Measurements from ENCODE around the gene ADAM11.
"Not testable (repeated sequence)": the region's sequence is repeated elsewhere in the genome, so short reads cannot be mapped to it uniquely, and the experiment has no call there.

Gene ADAM11

GRCh38 chr17:44798356-44798755 lies 39.6 kb downstream of the ADAM11 start:
- no peak for TF ChIP-seq CTCF (conservative IDR thresholded peaks at IDR 0.05; ENCODE audit: low read depth, low read length)
- DNase-seq (ENCODE audit: low read depth) = no peak
- no peak overlapping the region for H3K4me3 ChIP-seq (ENCODE audit: low read length)

GRCh38 chr17:44801880-44802279 lies 43.1 kb downstream of the ADAM11 start:
- H3K4me3 ChIP-seq (ENCODE audit: low read length) = no peak overlapping the region
- no peak for DNase-seq (ENCODE audit: low read depth)
- TF ChIP-seq CTCF (conservative IDR thresholded peaks at IDR 0.05; ENCODE audit: low read depth, low read length) = no peak

GRCh38 chr17:44804302-44805089 lies 45.7 kb downstream of the ADAM11 start:
- no peak for TF ChIP-seq CTCF (conservative IDR thresholded peaks at IDR 0.05; ENCODE audit: low read depth, low read length)
- no peak for DNase-seq (ENCODE audit: low read depth)
- H3K4me3 ChIP-seq (ENCODE audit: low read length) = no peak overlapping the region

- H3K4me3 ChIP-seq (ENCODE audit: low read length) = no peak overlapping the region
- no peak for TF ChIP-seq CTCF (conservative IDR thresholded peaks at IDR 0.05; ENCODE audit: low read depth, low read length)
- no peak for DNase-seq (ENCODE audit: low read depth)
Measured at GRCh38 chr17:44807093-44807816, 48.5 kb downstream of the ADAM11 start.

- H3K4me3 ChIP-seq (ENCODE audit: low read length) = no peak overlapping the region
- TF ChIP-seq CTCF (conservative IDR thresholded peaks at IDR 0.05; ENCODE audit: low read depth, low read length) = no peak
- no peak for DNase-seq (ENCODE audit: low read depth)
Measured at GRCh38 chr17:44807817-44808155, 49.0 kb downstream of the ADAM11 start.

- no peak for TF ChIP-seq CTCF (conservative IDR thresholded peaks at IDR 0.05; ENCODE audit: low read depth, low read length)
Measured at GRCh38 chr17:44808156-44808555, 49.4 kb downstream of the ADAM11 start.

GRCh38 chr17:44808656-44809388 lies 50.0 kb downstream of the ADAM11 start:
- not testable (repeated sequence) for DNase-seq (ENCODE audit: low read depth); H3K4me3 ChIP-seq (ENCODE audit: low read length)

More at GRCh38 chr17:44808156-44808555, 49.4 kb downstream of the ADAM11 start:
- H3K4me3 ChIP-seq (ENCODE audit: low read length) = no peak overlapping the region
- no peak for DNase-seq (ENCODE audit: low read depth)

All from retinal pigment epithelial cell (primary cell).